ENCODE data around the gene SERPINB1.

The SERPINB1 gene

DNA sequence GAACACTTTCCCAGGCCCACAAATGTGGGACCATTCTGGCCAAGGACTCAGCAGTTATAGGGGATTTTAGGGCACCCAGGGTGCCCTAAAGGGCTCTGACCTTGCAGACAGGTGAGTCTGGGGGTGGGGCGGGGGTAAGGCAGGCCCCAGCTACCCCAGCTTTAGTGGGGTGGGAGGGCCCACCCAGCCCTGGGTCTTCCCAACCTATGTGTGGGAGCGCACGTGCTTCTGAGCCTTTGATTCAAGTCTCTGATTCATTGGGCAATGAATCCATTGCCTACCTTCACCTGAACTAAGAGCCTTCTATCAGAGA is 958 bp downstream of the SERPINB1 start:
- no peak for TF ChIP-seq GATA3 (IDR thresholded peaks at IDR 0.05; ENCODE audit: low read depth, low read length)
- no peak for TF ChIP-seq GATA2 (IDR thresholded peaks at IDR 0.05; ENCODE audit: low read depth, low read length)

DNA sequence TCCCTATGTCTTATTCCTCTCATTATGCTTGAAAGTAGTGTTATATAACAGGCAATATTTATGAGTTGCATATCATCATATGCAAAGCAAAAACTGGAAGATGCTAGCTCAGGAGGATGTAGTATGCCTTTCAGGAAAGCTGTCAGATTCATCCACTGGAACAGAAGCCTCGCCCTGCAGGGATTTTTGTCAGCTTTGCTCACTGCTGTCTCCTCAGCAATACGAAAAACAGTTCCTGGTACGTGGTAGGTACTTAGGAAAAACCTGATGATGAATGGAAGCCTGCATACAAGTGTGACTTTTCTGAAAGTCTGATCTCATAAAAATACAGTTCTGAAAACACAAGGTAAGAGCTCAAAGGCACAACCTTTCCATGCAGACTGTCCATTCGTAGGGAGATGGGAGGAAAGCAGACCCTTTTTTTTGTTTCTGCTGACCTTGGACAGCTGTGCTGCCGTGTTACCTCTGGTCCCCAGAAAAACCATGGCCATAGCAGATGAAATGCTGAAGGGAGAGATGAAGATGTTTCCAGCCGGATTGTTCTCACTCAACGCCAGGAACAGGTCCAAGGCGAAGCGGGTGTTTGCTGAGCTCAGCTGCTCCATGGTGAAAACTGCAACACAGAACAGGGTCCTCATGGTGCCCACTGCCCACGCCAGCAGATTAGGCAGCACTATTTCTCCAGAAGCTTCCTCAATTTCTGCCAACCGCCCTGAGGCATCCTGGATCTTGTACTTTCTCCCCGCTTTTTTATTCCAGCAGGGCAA is 1.5 kb downstream of the SERPINB1 start:
- TF ChIP-seq GATA2 (IDR thresholded peaks at IDR 0.05; ENCODE audit: low read depth, low read length) (no peak), GATA3 (IDR thresholded peaks at IDR 0.05; ENCODE audit: low read depth, low read length) (no peak)

DNA sequence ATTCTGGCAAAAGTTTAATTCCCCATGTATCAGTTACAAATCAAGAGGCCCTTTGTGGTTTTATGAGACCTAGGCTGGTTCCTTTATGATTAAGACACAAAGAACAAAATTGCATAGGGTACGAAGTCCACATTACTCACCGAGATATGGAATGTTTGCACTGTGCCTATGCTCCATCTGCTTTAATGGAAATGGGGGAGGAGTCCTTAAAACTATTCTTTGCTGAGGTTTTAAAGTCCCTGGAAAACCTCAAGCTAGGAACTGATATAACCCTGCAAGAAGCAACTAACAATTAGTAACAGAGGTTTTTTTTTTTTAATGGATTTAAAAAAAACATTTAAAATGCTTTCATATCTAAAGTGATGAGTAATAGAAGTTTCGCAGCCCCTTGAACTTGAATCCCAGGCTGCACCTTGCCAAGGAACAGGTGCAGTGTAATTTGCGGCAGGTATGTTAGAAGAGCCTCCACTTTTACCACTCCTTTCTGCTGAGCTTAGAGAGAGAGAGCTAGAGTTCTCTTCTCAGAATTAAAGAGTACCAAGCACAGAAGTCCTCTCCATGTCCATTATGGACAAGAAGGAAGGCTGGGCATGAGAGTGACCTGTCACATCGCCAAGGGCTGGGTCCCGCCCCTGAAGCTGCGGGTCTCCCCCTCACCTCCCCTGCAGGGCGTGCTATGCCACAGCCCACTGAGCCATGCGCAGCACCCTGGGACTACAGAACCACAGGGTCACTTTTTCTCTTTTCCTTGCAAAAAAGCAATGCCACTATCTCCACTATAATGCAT is 2.3 kb downstream of the SERPINB1 start:
- TF ChIP-seq GATA3 (IDR thresholded peaks at IDR 0.05; ENCODE audit: low read depth, low read length) (no peak), GATA2 (IDR thresholded peaks at IDR 0.05; ENCODE audit: low read depth, low read length) (no peak)

DNA sequence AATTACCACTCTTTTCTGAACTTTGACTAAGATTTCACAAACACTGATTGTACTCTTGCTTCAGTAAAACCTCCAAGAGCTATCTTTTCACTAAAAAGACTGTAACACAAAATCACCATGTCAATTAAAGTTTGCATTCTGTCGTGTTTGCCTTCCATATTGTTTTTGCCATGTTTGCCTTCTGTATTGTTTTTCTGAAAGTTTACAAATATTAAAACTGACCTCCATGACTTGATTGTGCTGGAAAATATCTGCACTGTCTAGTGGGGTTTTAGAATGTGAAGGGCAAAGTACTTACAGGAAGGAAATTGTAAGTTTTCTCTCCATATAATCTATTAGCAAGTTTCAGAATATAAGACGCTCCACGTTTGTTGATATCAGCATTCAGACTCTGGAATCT is 3.4 kb downstream of the SERPINB1 start:
- TF ChIP-seq GATA3 (IDR thresholded peaks at IDR 0.05; ENCODE audit: low read depth, low read length) (no peak), GATA2 (IDR thresholded peaks at IDR 0.05; ENCODE audit: low read depth, low read length) (no peak)

DNA sequence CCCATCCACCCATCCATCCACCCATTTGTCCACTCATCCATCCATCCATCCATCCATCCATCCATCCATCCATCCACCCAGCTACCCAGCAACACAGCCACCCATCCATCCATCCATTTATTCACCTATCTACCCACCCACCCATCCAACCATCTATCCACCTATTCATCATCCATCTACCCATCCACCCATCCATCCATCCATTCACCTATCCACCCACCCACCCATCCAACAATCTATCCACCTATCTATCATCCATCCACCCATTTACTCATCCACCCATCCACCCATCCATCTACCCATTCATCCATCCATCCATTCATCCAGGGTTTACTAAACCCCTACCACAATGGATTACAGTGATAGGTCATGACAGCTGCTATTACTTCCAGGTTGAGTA is 7.4 kb downstream of the SERPINB1 start:
- no peak for TF ChIP-seq GATA3 (IDR thresholded peaks at IDR 0.05; ENCODE audit: low read depth, low read length)
- TF ChIP-seq GATA2 (IDR thresholded peaks at IDR 0.05; ENCODE audit: low read depth, low read length) = no peak

DNA sequence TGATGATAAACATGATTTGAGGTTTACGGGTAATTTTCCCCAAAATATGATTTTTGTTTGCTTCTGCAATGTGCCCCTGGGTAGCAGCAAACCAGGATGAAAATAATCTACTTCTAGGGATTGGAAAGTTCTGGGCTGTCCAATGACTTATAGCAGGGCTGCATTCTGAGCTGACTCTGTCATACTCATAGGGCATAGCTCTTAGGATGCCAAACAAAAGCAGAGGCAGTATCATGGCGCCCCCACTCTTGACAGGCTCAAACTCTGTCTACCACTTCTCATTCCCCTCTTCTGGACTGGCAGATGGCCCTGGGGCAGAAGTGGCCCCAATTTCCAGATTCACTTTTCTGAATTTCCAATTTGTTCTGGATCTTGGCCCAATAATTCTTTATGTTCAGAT is 10.3 kb downstream of the SERPINB1 start:
- TF ChIP-seq GATA2 (IDR thresholded peaks at IDR 0.05; ENCODE audit: low read depth, low read length) (no peak), GATA3 (IDR thresholded peaks at IDR 0.05; ENCODE audit: low read depth, low read length) (no peak)

DNA sequence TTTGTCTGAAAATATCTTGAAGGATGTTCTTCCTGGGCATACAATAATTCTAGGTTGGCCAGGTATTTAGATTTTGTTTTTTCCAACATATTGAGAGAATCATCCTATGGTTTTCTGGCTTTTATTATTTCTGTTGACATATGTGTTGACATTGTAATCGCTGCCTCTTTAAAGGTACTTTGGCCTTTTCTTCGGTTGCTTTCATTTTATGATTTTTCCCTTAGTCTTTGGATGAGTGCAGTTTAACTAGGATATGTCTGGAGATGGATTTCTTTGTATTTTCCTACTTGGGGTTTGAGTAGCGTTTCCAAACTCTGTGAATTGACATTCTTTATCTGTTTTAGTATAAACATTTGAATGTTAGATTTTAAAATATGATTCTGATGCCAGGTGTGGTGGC is 11.5 kb downstream of the SERPINB1 start:
- TF ChIP-seq GATA3 (IDR thresholded peaks at IDR 0.05; ENCODE audit: low read depth, low read length) (no peak), GATA2 (IDR thresholded peaks at IDR 0.05; ENCODE audit: low read depth, low read length) (no peak)

DNA sequence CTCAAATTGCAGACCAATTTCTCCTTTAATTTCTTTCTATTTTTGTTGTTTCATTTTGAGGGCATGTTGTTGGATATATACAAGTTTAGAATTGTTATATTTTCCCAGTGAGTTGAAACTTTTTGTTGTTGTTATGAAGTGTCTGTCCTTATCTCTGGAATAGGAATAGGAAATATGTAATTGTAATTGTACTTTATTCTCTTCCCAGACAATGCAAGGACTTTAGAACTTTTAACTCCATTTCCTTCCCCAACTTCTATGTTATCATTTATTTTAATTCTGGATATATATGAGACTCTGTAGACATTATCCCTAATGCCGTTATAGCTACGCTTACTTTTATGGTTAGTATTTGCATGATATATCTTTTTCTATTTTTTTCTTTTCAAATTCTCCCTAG is 12.4 kb downstream of the SERPINB1 start:
- no peak for TF ChIP-seq GATA2 (IDR thresholded peaks at IDR 0.05; ENCODE audit: low read depth, low read length)
- no peak for TF ChIP-seq GATA3 (IDR thresholded peaks at IDR 0.05; ENCODE audit: low read depth, low read length)

DNA sequence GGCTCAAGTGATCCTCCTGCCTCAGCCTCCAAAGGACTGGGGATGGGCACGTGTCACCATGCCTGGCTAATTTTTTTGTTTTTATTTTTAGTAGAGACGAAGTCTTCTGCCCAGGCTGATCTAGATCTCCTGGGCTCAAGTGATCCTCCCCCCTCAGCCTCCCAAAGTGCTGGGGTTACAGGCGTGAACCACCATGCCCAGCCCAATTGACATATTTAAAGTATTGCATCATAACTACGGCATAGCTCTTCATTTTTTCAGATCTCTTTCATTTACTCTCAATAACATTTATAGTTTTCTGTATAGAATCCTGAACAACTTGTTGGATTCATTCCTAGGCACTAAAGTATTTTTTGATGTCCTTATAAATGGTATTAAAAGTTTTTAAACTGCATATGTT is 13.0 kb downstream of the SERPINB1 start:
- TF ChIP-seq GATA2 (IDR thresholded peaks at IDR 0.05; ENCODE audit: low read depth, low read length) (no peak), GATA3 (IDR thresholded peaks at IDR 0.05; ENCODE audit: low read depth, low read length) (no peak)

DNA sequence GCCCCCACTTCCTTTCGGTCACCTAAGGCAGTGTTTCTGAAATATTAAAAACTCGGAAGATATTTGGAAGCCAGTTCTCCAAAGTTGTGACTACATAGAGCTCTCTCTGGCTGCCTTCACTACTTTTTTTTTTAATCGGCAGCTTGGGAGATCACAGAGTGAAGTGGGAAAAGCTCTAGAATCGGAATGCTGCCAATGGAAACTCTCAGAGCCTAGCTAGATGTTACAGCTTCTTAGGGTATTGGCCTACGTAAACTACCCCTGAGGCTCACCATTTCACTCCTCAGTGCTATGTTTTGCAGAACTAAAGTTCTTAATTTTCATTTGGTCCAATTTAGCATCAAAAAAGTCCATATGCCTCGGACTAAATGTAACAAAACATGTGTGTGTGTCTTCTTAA is 14.5 kb downstream of the SERPINB1 start:
- TF ChIP-seq GATA2 (IDR thresholded peaks at IDR 0.05; ENCODE audit: low read depth, low read length) (no peak), GATA3 (IDR thresholded peaks at IDR 0.05; ENCODE audit: low read depth, low read length) (no peak)

DNA sequence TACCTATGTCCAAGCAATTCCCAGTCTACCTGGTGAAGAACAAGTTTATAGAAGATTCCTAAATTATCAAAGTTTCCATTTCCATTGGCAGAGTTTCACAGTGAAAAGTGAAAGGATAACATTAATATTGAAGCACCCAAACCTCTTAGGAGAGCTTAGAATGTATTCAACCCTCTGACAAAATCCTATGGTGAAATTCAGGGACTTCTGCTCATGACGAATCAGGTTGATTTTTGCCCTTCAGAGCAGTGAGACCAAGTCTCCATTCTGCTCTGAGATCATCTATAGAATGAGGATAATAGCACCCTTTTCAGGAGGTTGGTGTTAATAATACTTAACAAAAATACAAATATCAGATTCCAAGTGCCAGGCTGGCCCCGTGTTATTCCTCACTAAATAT is 15.5 kb downstream of the SERPINB1 start:
- TF ChIP-seq GATA2 (IDR thresholded peaks at IDR 0.05; ENCODE audit: low read depth, low read length) (no peak), GATA3 (IDR thresholded peaks at IDR 0.05; ENCODE audit: low read depth, low read length) (no peak)

DNA sequence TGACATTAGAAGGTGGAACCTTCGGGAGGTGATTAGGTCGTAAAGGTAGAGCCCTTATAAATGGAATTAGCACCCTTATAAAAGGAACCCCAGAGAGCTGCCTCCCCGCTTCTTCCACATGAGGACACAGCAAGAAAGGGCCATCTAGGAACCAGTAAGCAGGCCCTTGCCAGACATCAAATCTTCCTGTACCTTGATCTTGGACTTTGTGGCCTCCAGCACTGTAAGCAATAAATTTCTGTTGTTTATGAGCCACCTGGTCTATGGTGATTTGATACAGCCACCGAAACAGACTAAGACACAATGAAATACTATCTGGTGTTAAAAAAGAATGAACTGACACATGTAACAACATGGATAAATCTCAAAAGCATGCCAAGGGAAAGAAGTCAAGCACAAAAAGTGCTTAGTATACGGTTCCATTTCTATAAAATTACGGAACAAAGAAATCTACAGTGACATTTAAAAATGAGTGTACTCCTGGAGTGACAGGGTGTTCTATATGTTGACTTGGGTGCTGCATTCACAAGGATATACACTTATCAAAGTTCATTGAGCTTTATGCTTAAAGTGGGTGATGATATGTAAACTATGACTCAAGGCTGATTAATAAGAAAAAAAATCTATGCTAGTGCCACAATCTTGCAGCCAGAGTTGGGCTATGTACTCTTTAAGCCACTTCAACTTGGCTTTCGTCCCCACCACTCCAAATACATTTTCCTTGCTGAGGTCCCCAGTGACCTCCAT is 18.4 kb downstream of the SERPINB1 start:
- TF ChIP-seq GATA2 (IDR thresholded peaks at IDR 0.05; ENCODE audit: low read depth, low read length) = no peak
- no peak for TF ChIP-seq GATA3 (IDR thresholded peaks at IDR 0.05; ENCODE audit: low read depth, low read length)

DNA sequence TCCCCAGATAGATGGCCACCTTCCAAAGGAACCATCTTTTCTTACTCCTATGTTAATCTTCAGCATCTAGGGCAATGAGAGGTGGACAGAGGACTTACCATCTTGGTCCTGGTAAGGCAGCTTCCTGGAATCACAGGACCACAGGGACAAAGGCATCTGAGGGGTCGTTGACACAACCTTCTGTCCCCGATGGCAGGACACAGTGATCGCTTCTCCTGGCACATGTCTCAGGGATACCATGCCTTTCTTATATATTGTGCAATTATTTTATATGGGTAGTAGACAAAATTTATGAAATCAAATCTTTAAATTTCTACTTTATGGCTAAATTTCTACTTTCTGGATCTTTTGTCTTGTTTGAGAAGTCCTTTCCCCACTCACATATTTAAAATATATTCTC is 20.1 kb downstream of the SERPINB1 start:
- TF ChIP-seq GATA3 (IDR thresholded peaks at IDR 0.05; ENCODE audit: low read depth, low read length) (no peak), GATA2 (IDR thresholded peaks at IDR 0.05; ENCODE audit: low read depth, low read length) (no peak)

DNA sequence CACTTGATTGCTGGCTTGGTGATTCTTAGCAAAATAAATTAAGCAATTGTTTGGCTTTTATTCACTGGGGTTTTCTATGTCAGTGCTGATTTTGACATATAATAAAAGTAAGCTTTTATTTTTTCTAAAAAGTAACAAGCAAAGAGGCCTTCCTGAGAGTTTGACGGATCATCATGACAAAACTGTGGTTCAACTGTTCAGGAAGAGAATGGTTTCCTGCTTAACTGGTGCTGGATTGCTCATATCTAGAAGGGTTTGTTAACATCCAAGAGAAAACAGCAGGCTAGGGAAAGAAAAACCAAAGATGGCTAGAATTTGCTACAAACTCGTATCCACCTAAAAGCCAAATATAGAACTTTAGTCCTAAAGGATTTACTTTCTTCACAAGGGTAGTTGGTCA is 21.2 kb downstream of the SERPINB1 start:
- TF ChIP-seq GATA3 (IDR thresholded peaks at IDR 0.05; ENCODE audit: low read depth, low read length) (no peak), GATA2 (IDR thresholded peaks at IDR 0.05; ENCODE audit: low read depth, low read length) (no peak)
